ENCODE measurements around the gene PIK3C3.
A peak's percentile ranks its signal among the peaks of the same experiment; 100 is the strongest.

Gene PIK3C3

GRCh38 chr18:42033137-42033810 is 78.2 kb downstream of the PIK3C3 start:
- no peak overlapping the region for H3K14ac ChIP-seq (ENCODE audit: low read length)
- no peak overlapping the region for H4K12ac ChIP-seq (ENCODE audit: low read depth, low read length)
- H3K9me3 ChIP-seq (ENCODE audit: insufficient read depth, low read depth, low read length): no peaks in the 10 kb centered on the region
- H2BK5ac ChIP-seq (ENCODE audit: low read depth, low read length, poor library complexity): no peak overlapping the region
- no peaks in the 10 kb centered on the region for H3K79me2 ChIP-seq (ENCODE audit: control insufficient read depth, insufficient read depth, low read length, poor library complexity)
- no peak overlapping the region for H4K8ac ChIP-seq (ENCODE audit: low read depth, low read length)
- no peak overlapping the region for H3K4me2 ChIP-seq (ENCODE audit: low read length)
- no CpG with 5 or more reads among the region's 1 CpG for WGBS (ENCODE audit: extremely low coverage, insufficient coverage, insufficient read length)
- no peak overlapping the region for H2AFZ ChIP-seq (ENCODE audit: insufficient read depth, low read length, poor library complexity)
- H3K4me3 ChIP-seq (ENCODE audit: low read depth, low read length): no peak overlapping the region
- H2AK5ac ChIP-seq (ENCODE audit: low read length): no peak overlapping the region
- H3K9ac ChIP-seq (ENCODE audit: low read length): no peak overlapping the region
- DNase-seq: no peak
- H3K18ac ChIP-seq (ENCODE audit: low read length): no peak overlapping the region
- no peak overlapping the region for H3K27ac ChIP-seq (ENCODE audit: low read depth, low read length)
- no peak overlapping the region for H3K23ac ChIP-seq (ENCODE audit: low read length)
- no peak overlapping the region for H4K91ac ChIP-seq (ENCODE audit: low read depth, low read length)
- no peaks in the 10 kb centered on the region for H3K27me3 ChIP-seq (ENCODE audit: insufficient read depth, low read length)
- H3K79me1 ChIP-seq (ENCODE audit: low read length): no peaks in the 10 kb centered on the region
- H3K4me1 ChIP-seq (ENCODE audit: control insufficient read depth in 1 of 2, insufficient read depth in 2 of 2, low read length in 2 of 2): no peaks in the 10 kb centered on the region
- no peak overlapping the region for H2BK12ac ChIP-seq (ENCODE audit: low read length)
- H2BK120ac ChIP-seq (ENCODE audit: insufficient read depth, low read length, poor library complexity): no peak overlapping the region
- H3K4ac ChIP-seq (ENCODE audit: low read depth, low read length): no peak overlapping the region
- peaks cover 3 to 7% of the 10 kb centered on the region in 2 experiments for H3K36me3 ChIP-seq (ENCODE audit: control insufficient read depth in 1 of 2, insufficient read depth in 2 of 2, low read length in 2 of 2)

- no peaks in the 10 kb centered on the region for H3K79me2 ChIP-seq (ENCODE audit: control insufficient read depth, insufficient read depth, low read length, poor library complexity)
- no peak overlapping the region for H3K4ac ChIP-seq (ENCODE audit: low read depth, low read length)
- H2BK120ac ChIP-seq (ENCODE audit: insufficient read depth, low read length, poor library complexity): no peak overlapping the region
- no peaks in the 10 kb centered on the region for H3K27me3 ChIP-seq (ENCODE audit: insufficient read depth, low read length)
- no peak overlapping the region for H3K14ac ChIP-seq (ENCODE audit: low read length)
- no peak overlapping the region for H4K12ac ChIP-seq (ENCODE audit: low read depth, low read length)
- H4K91ac ChIP-seq (ENCODE audit: low read depth, low read length): no peak overlapping the region
- H3K4me3 ChIP-seq (ENCODE audit: low read depth, low read length): no peak overlapping the region
- H3K4me1 ChIP-seq (ENCODE audit: control insufficient read depth in 1 of 2, insufficient read depth in 2 of 2, low read length in 2 of 2): no peaks in the 10 kb centered on the region
- WGBS (ENCODE audit: extremely low coverage, insufficient coverage, insufficient read length): no CpG with 5 or more reads among the region's 1 CpG
- H2BK12ac ChIP-seq (ENCODE audit: low read length): no peak overlapping the region
- peak; percentile 50 to 90 for DNase-seq
- no peak overlapping the region for H4K8ac ChIP-seq (ENCODE audit: low read depth, low read length)
- H3K23ac ChIP-seq (ENCODE audit: low read length): no peak overlapping the region
- H2BK5ac ChIP-seq (ENCODE audit: low read depth, low read length, poor library complexity): no peak overlapping the region
- no peak overlapping the region for H3K4me2 ChIP-seq (ENCODE audit: low read length)
- H3K9ac ChIP-seq (ENCODE audit: low read length): no peak overlapping the region
- peaks cover 2% of the 10 kb centered on the region in 2 experiments for H3K36me3 ChIP-seq (ENCODE audit: control insufficient read depth in 1 of 2, insufficient read depth in 2 of 2, low read length in 2 of 2)
- H3K79me1 ChIP-seq (ENCODE audit: low read length): no peaks in the 10 kb centered on the region
- no peak overlapping the region for H3K18ac ChIP-seq (ENCODE audit: low read length)
- H2AFZ ChIP-seq (ENCODE audit: insufficient read depth, low read length, poor library complexity): no peak overlapping the region
- H3K27ac ChIP-seq (ENCODE audit: low read depth, low read length): peak overlapping the region; percentile 63
- no peaks in the 10 kb centered on the region for H3K9me3 ChIP-seq (ENCODE audit: insufficient read depth, low read depth, low read length)
- no peak overlapping the region for H2AK5ac ChIP-seq (ENCODE audit: low read length)
Measured at GRCh38 chr18:42038936-42039335, 83.9 kb downstream of the PIK3C3 start.

- H3K79me2 ChIP-seq (ENCODE audit: control insufficient read depth, insufficient read depth, low read length, poor library complexity): no peaks in the 10 kb centered on the region
Measured at GRCh38 chr18:42039396-42039795, 84.4 kb downstream of the PIK3C3 start.

GRCh38 chr18:42041793-42042192 is 86.8 kb downstream of the PIK3C3 start:
- Histone ChIP-seq H3K4me2 (ENCODE audit: low read length) (no peak overlapping the region), H3K23ac (ENCODE audit: low read length) (no peak overlapping the region), H2AK5ac (ENCODE audit: low read length) (no peak overlapping the region), H3K27ac (ENCODE audit: low read depth, low read length) (no peak overlapping the region), H3K27me3 (ENCODE audit: insufficient read depth, low read length) (no peaks in the 10 kb centered on the region), H3K79me2 (ENCODE audit: control insufficient read depth, insufficient read depth, low read length, poor library complexity) (no peaks in the 10 kb centered on the region), H2BK5ac (ENCODE audit: low read depth, low read length, poor library complexity) (no peak overlapping the region), H3K18ac (ENCODE audit: low read length) (no peak overlapping the region), H3K4me1 (ENCODE audit: control insufficient read depth in 1 of 2, insufficient read depth in 2 of 2, low read length in 2 of 2) (no peaks in the 10 kb centered on the region), H3K36me3 (ENCODE audit: control insufficient read depth in 1 of 2, insufficient read depth in 2 of 2, low read length in 2 of 2) (peaks cover 2 to 5% of the 10 kb centered on the region in 2 experiments), H3K79me1 (ENCODE audit: low read length) (no peaks in the 10 kb centered on the region), H3K14ac (ENCODE audit: low read length) (no peak overlapping the region), H3K9me3 (ENCODE audit: insufficient read depth, low read depth, low read length) (no peaks in the 10 kb centered on the region), H4K8ac (ENCODE audit: low read depth, low read length) (no peak overlapping the region), H4K12ac (ENCODE audit: low read depth, low read length) (no peak overlapping the region), H2BK12ac (ENCODE audit: low read length) (no peak overlapping the region), H3K9ac (ENCODE audit: low read length) (no peak overlapping the region), H2BK120ac (ENCODE audit: insufficient read depth, low read length, poor library complexity) (no peak overlapping the region), H2AFZ (ENCODE audit: insufficient read depth, low read length, poor library complexity) (no peak overlapping the region), H3K4ac (ENCODE audit: low read depth, low read length) (no peak overlapping the region), H4K91ac (ENCODE audit: low read depth, low read length) (no peak overlapping the region), H3K4me3 (ENCODE audit: low read depth, low read length) (no peak overlapping the region)
- DNase-seq: no peak
- WGBS (ENCODE audit: extremely low coverage, insufficient coverage, insufficient read length): no CpG with 5 or more reads among the region's 1 CpG

More at GRCh38 chr18:42039396-42039795, 84.4 kb downstream of the PIK3C3 start:
- H3K27me3 ChIP-seq (ENCODE audit: insufficient read depth, low read length): no peaks in the 10 kb centered on the region
- no peak overlapping the region for H3K14ac ChIP-seq (ENCODE audit: low read length)
- no peak overlapping the region for H3K18ac ChIP-seq (ENCODE audit: low read length)
- no CpG with 5 or more reads among the region's 1 CpG for WGBS (ENCODE audit: extremely low coverage, insufficient coverage, insufficient read length)
- H3K4ac ChIP-seq (ENCODE audit: low read depth, low read length): no peak overlapping the region
- H3K9ac ChIP-seq (ENCODE audit: low read length): no peak overlapping the region
- H3K9me3 ChIP-seq (ENCODE audit: insufficient read depth, low read depth, low read length): no peaks in the 10 kb centered on the region
- no peak overlapping the region for H2BK120ac ChIP-seq (ENCODE audit: insufficient read depth, low read length, poor library complexity)
- H3K23ac ChIP-seq (ENCODE audit: low read length): no peak overlapping the region
- no peak overlapping the region for H4K12ac ChIP-seq (ENCODE audit: low read depth, low read length)
- H2BK12ac ChIP-seq (ENCODE audit: low read length): no peak overlapping the region
- H3K27ac ChIP-seq (ENCODE audit: low read depth, low read length): peak overlapping the region; percentile 63
- H4K91ac ChIP-seq (ENCODE audit: low read depth, low read length): no peak overlapping the region
- no peak overlapping the region for H3K4me2 ChIP-seq (ENCODE audit: low read length)
- no peak overlapping the region for H4K8ac ChIP-seq (ENCODE audit: low read depth, low read length)
- H2BK5ac ChIP-seq (ENCODE audit: low read depth, low read length, poor library complexity): no peak overlapping the region
- peaks cover 2 to 4% of the 10 kb centered on the region in 2 experiments for H3K36me3 ChIP-seq (ENCODE audit: control insufficient read depth in 1 of 2, insufficient read depth in 2 of 2, low read length in 2 of 2)
- no peak overlapping the region for H2AK5ac ChIP-seq (ENCODE audit: low read length)
- H3K79me1 ChIP-seq (ENCODE audit: low read length): no peaks in the 10 kb centered on the region
- H2AFZ ChIP-seq (ENCODE audit: insufficient read depth, low read length, poor library complexity): no peak overlapping the region
- no peak overlapping the region for H3K4me3 ChIP-seq (ENCODE audit: low read depth, low read length)
- H3K4me1 ChIP-seq (ENCODE audit: control insufficient read depth in 1 of 2, insufficient read depth in 2 of 2, low read length in 2 of 2): no peaks in the 10 kb centered on the region
- DNase-seq: no peak
